ENCODE measurements around the gene PAN2.

PAN2 gene

DNA sequence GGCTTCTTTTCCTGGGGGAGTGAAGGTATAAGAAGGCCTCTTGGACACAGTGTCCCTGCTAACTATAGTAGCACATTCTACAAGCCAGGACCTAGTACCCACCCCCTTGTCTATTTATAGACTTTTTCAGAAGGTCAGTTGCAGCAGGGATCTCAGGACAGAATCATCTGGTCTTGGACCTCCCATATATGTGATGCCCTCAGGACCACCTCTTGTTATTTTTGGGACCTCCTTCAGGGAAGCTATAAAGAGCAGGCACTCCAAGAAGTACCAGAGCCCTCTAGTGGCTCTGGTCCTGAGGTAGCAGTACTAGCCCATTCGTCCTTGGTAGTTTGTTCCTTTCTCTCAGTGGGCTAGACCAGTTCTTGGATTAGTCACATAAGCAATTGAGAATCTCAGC is 62.8 kb downstream of the PAN2 start:
- no peak for DNase-seq (ENCODE audit: low read depth in 2 of 3, low spot score in 1 of 3)

DNA sequence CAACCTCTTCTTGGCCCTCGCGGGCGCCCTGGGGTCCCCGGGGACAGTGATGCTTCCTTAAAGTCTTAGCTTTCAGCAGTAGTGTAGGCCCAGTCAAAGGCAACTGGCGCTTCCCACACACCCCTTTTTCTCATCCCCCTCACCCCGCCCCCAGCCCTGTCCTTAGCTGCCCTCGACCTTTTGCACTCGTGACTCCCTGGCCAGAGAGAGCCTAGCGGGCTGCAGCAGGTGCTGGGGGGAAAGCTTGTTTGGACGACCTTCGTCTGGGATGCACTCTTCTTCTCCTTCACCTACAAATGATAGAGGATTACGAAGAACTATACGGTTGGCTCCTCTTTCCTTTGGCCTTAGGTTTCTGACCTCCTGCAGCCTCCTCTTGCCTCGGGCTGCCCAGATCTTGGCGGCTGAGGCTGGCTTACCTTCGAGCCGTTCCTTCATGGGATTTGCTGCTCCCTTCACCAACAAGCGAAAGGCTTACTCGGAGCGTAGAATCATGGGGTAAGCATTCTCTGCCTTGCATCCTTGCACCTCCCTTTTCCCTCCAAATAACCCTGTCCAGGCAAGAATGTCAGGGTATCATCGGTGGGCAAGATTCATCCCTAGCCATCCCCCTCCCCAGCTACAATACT is 66.2 kb downstream of the PAN2 start:
- DNase-seq (ENCODE audit: low read depth in 2 of 3, low spot score in 1 of 3) = no peak

DNA sequence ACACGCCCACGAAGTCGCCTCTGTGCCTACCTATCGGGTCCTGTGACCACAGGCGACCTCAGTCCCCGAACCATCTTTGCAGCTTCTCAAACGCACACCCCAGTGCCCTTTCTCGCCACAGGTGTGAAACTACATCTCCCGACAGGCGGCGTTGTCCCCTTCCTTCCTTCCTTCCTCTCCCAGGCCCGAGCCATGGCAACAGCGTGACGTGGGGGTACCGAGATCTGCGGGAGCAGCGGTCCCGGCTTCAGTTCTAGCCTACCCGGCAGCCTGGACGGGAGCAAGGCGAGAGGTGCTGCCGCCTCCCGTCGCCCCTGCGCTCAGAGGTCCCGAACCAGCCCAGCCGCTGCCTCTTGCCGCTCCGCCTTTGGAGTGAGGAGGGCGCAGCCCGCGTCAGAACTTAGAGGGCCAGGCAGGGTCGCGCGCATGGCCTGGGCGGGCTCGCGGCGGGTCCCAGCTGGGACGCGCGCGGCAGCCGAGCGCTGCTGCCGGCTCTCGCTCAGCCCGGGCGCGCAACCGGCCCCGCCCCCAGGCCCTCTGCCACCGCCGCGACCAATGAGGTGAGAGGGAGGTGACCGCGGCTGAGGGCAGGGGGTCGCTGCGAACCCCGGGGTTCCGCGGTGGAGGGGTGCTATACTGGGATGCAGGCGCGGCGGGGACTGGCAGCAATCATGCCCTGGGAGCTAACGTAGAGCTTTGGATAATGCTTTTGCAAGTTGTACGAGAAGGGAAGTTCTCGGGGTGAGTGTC is 66.9 kb downstream of the PAN2 start, which contains the start of gene COQ10A:
COQ10A (plus strand) TSS at position 250 of the 750 bp plus-strand sequence; CDS start at position 427, 177 bp downstream.
- DNase-seq (ENCODE audit: low read depth in 2 of 3, low spot score in 1 of 3) = peak; percentile 75 to 83 (median 78)
